Uterus (tissue), 4 donors: ENCODE results near the gene RAB11FIP3. TPM values are rescaled to one million over a fixed set of nuclear protein-coding genes. Genes with fewer than 3 reads are reported as not detected.

Experiments
- DNase-seq, 2 donors: peaks; one replicate each; pipeline ENCODE4 v3.0.0-alpha.2; 2019 to 2020
- H3K27ac ChIP-seq, 2 donors: fragments of 200-600 bp; sonication (generic); 1 replicate in 1 of 2; 2 replicates in 1 of 2; pipeline ENCODE4 v1.5.1; 2016 to 2018
- H3K27me3 ChIP-seq, 2 donors: fragments of 200-600 bp; sonication (generic); one replicate each; pipeline ENCODE4 v1.5.1; 2018 to 2019; ENCODE audit warnings: control low read depth in 1 of 2
- H3K36me3 ChIP-seq, 2 donors: fragments of 200-600 bp; sonication (generic); one replicate each; pipeline ENCODE4 v1.5.1; 2019; ENCODE audit warnings: control low read depth in 1 of 2
- H3K4me1 ChIP-seq, 2 donors: fragments of 200-600 bp; sonication (generic); one replicate each; pipeline ENCODE4 v1.5.1; 2018 to 2019; ENCODE audit warnings: control low read depth in 1 of 2
- H3K4me3 ChIP-seq, 2 donors: fragments of 200-600 bp; sonication (generic); 1 replicate in 1 of 2; 2 replicates in 1 of 2; pipeline ENCODE4 v1.5.1; 2018 to 2019; ENCODE audit warnings: mild to moderate bottlenecking in 1 of 2
- H3K9me3 ChIP-seq, 2 donors: fragments of 200-600 bp; sonication (generic); one replicate each; pipeline ENCODE4 v1.5.1; 2019; ENCODE audit warnings: control low read depth in 1 of 2
- CTCF ChIP-seq, 4 experiments: fragments of 200-600 bp in 2 of 4; fragments of 450-650 bp in 2 of 4; sonication (generic) in 2 of 4; IDR thresholded peaks; one replicate each; pipeline ENCODE4 v1.5.1; 2016 to 2019; ENCODE audit warnings: antibody characterized with exemption in 4 of 4, mild to moderate bottlenecking in 2 of 4, moderate library complexity in 1 of 4
- POLR2A ChIP-seq, 2 donors: fragments of 450-650 bp; IDR thresholded peaks; one replicate each; pipeline ENCODE4 v1.6.1; 2016; ENCODE audit warnings: antibody characterized with exemption in 2 of 2, mild to moderate bottlenecking in 1 of 2, moderate library complexity in 1 of 2
- intact Hi-C: fragments of 100-400 bp; cut with DNase I; formaldehyde crosslinking; loops from one replicate; pipeline ENCODE4 v1.15.1; 2023; ENCODE audit warnings: low total_unique reads
- total RNA-seq, 4 donors: library from RNA; depleted of rRNA in 3 of 4; stranded (reverse); fragments of >200 nt in 3 of 4; gene quantifications; one replicate each; pipeline versions ENCODE4 v1.1.0 to v1.2.4, GENCODE V29; 2014 to 2023
- donor health status: DM: yes; HTN: yes; CAD: no.

RAB11FIP3 gene
- total RNA-seq, 4 donors from 2014 or later = 10.5 to 75.0 (median 49.4) TPM

GRCh38 chr16:534856-535445, 109.5 kb downstream of the RAB11FIP3 start:
- TF ChIP-seq CTCF (IDR thresholded peaks at IDR 0.05) (no peak), POLR2A (IDR thresholded peaks at IDR 0.05) (no peak)
- no peak for DNase-seq
- Histone ChIP-seq H3K27me3 (no peaks in the 10 kb centered on the region), H3K4me1 (peaks cover 0 to 2% of the 10 kb centered on the region in 2 donors), H3K4me3 (no peak overlapping the region), H3K9me3 (no peaks in the 10 kb centered on the region), H3K27ac (no peak overlapping the region), H3K36me3 (no peaks in the 10 kb centered on the region)
- intact Hi-C loops = no loop called here

GRCh38 chr16:535446-536405, 110.3 kb downstream of the RAB11FIP3 start:
- intact Hi-C loops = no loop called here
- DNase-seq = no peak
- no peaks in the 10 kb centered on the region for H3K9me3 ChIP-seq
- no peaks in the 10 kb centered on the region for H3K36me3 ChIP-seq
- no peak overlapping the region for H3K27ac ChIP-seq
- no peak for TF ChIP-seq CTCF (IDR thresholded peaks at IDR 0.05)
- no peak for TF ChIP-seq POLR2A (IDR thresholded peaks at IDR 0.05)
- no peak overlapping the region for H3K4me3 ChIP-seq
- H3K27me3 ChIP-seq = no peaks in the 10 kb centered on the region
- H3K4me1 ChIP-seq = no peaks in the 10 kb centered on the region

GRCh38 chr16:536746-537145, 111.3 kb downstream of the RAB11FIP3 start:
- DNase-seq = no peak
- Histone ChIP-seq H3K4me3 (no peak overlapping the region), H3K27ac (no peak overlapping the region), H3K27me3 (no peaks in the 10 kb centered on the region), H3K9me3 (no peaks in the 10 kb centered on the region), H3K4me1 (no peaks in the 10 kb centered on the region), H3K36me3 (no peaks in the 10 kb centered on the region)
- TF ChIP-seq POLR2A (IDR thresholded peaks at IDR 0.05) (no peak), CTCF (IDR thresholded peaks at IDR 0.05) (no peak)
- intact Hi-C loops = no loop called here

- H3K36me3 ChIP-seq = no peaks in the 10 kb centered on the region
- no peaks in the 10 kb centered on the region for H3K27me3 ChIP-seq
- no peak overlapping the region for H3K27ac ChIP-seq
- H3K4me1 ChIP-seq = no peaks in the 10 kb centered on the region
- no peaks in the 10 kb centered on the region for H3K9me3 ChIP-seq
- TF ChIP-seq CTCF (IDR thresholded peaks at IDR 0.05) (no peak), POLR2A (IDR thresholded peaks at IDR 0.05) (no peak)
- no peak for DNase-seq
- no peak overlapping the region for H3K4me3 ChIP-seq
- intact Hi-C loops = no loop called here
Observed at GRCh38 chr16:537415-538335, 112.2 kb downstream of the RAB11FIP3 start.
